Body of pancreas (tissue), 4 donors: ENCODE data around the gene KRT74.

ENCODE experiments used
- POLR2A ChIP-seq, 3 donors: fragments of 450-650 bp; IDR thresholded peaks; one replicate each; pipeline ENCODE4 v1.6.1; 2016; ENCODE audit warnings: antibody characterized with exemption in 3 of 3, mild to moderate bottlenecking in 2 of 3
- TF ChIP-seq, protein P1 (sequence below), 7 experiments: fragments of 450-650 bp in 4 of 7; fragments of 200-600 bp in 3 of 7; sonication (generic) in 3 of 7; IDR thresholded peaks; one replicate each; pipeline ENCODE4 v1.5.1; 2016 to 2019; ENCODE audit warnings: antibody characterized with exemption in 7 of 7

DNA sequence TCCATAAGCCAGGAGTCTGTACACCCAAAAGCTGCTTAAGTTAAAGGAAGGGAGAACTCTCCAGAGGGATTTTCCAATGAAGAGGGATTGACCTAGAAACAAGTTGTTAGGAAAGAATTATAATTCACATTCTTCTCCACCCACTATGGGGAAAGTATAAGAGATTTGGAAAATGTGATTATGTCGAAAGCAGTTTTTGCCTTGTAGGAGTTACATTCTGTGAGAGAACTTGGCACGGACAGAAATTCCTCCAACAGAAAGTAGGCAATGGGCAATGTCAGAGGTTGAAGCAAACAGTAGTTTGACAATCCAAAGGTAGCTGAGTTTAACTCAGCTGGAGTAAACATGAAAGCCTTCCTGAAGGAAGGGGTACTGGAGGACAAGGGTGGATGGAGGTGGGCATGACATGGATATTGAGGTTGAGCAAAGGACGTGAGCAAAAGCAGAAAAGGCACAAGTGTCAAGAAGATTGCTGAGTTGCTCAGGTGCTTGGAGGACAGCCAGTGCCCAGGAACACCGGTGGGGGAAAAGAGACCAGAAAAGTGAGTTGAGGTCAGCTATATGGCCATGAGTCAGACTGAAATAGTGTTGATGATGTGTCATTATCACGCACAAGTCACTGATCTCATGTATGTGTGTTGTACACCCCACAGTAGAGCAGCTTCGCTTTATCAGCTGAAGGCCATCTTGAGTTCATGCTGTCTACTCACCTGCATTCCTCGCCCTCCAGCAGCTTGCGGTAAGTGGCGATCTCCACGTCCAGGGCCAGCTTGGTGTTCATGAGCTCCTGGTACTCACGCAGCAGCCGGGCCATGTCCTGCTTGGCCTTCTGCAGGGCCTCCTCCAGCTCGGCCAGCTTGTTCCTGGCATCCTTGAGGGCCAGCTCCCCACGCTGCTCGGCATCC, 57.5 kb downstream of the KRT74 start:
- TF ChIP-seq, protein P1, sequence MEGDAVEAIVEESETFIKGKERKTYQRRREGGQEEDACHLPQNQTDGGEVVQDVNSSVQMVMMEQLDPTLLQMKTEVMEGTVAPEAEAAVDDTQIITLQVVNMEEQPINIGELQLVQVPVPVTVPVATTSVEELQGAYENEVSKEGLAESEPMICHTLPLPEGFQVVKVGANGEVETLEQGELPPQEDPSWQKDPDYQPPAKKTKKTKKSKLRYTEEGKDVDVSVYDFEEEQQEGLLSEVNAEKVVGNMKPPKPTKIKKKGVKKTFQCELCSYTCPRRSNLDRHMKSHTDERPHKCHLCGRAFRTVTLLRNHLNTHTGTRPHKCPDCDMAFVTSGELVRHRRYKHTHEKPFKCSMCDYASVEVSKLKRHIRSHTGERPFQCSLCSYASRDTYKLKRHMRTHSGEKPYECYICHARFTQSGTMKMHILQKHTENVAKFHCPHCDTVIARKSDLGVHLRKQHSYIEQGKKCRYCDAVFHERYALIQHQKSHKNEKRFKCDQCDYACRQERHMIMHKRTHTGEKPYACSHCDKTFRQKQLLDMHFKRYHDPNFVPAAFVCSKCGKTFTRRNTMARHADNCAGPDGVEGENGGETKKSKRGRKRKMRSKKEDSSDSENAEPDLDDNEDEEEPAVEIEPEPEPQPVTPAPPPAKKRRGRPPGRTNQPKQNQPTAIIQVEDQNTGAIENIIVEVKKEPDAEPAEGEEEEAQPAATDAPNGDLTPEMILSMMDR (IDR thresholded peaks at IDR 0.05), result no peak
- no peak for TF ChIP-seq POLR2A (IDR thresholded peaks at IDR 0.05)
